Stimulated activated naive CD8-positive, alpha-beta T cell treated with anti-CD3 and anti-CD28 coated beads, Interleukin-15, Interleukin-2, amounts not matched to agents 100 ng/mL and 50 ng/mL, for 24 hours (primary cell): ENCODE measurements around the gene IL18R1.
A peak's percentile ranks its signal among the peaks of the same experiment; 100 is the strongest.
"Not testable (repeated sequence)": the region's sequence is repeated elsewhere in the genome, so short reads cannot be mapped to it uniquely, and the experiment has no call there.

Experiments
- H3K27ac Mint-ChIP-seq: one replicate; pipeline ENCODE4 v1.8.0; 2021; ENCODE audit warnings: mild to moderate bottlenecking, mixed read lengths
- H3K27me3 Mint-ChIP-seq: one replicate; pipeline ENCODE4 v1.8.0; 2021; ENCODE audit warnings: mixed read lengths
- H3K36me3 Mint-ChIP-seq: one replicate; pipeline ENCODE4 v1.8.0; 2021; ENCODE audit warnings: low read depth, mixed read lengths
- H3K4me1 Mint-ChIP-seq: one replicate; pipeline ENCODE4 v1.8.0; 2021; ENCODE audit warnings: low read depth, mixed read lengths
- H3K4me3 Mint-ChIP-seq: one replicate; pipeline ENCODE4 v1.8.0; 2021; ENCODE audit warnings: mild to moderate bottlenecking, mixed read lengths
- H3K9me3 Mint-ChIP-seq: one replicate; pipeline ENCODE4 v1.8.0; 2021; ENCODE audit warnings: mixed read lengths

The IL18R1 gene

GRCh38 chr2:102355526-102356380, at the start of gene IL18R1:
IL18R1 (plus strand) TSS chr2:102355796; CDS start chr2:102362661, 6,865 bp downstream.
- H3K27ac Mint-ChIP-seq = peak within 1 kb of the TSS; percentile 93
- peaks cover 59% of the 10 kb centered on the region for H3K4me1 Mint-ChIP-seq
- H3K27me3 Mint-ChIP-seq = no peaks in the 10 kb centered on the region
- no peaks in the 10 kb centered on the region for H3K9me3 Mint-ChIP-seq
- H3K36me3 Mint-ChIP-seq = peaks cover 27% of the 10 kb centered on the region
- peak within 1 kb of the TSS; percentile 94 for H3K4me3 Mint-ChIP-seq

GRCh38 chr2:102306125-102306524, 49.5 kb upstream of the IL18R1 start:
- Mint-ChIP-seq H3K36me3 (peaks cover 9% of the 10 kb centered on the region), H3K27me3 (peaks cover 3% of the 10 kb centered on the region), H3K27ac (peak overlapping the region; percentile 98), H3K9me3 (peaks cover 4% of the 10 kb centered on the region), H3K4me1 (peaks cover 53% of the 10 kb centered on the region), H3K4me3 (peak overlapping the region; percentile 30)

GRCh38 chr2:102310964-102311640, 44.5 kb upstream of the IL18R1 start, which contains the start of gene IL1RL1:
IL1RL1 (plus strand) TSS chr2:102311563; CDS start chr2:102338265, 26,702 bp downstream.
- no peak within 1 kb of the TSS for H3K27ac Mint-ChIP-seq
- peaks cover 6% of the 10 kb centered on the region for H3K36me3 Mint-ChIP-seq
- H3K4me1 Mint-ChIP-seq = peaks cover 17% of the 10 kb centered on the region
- no peak within 1 kb of the TSS for H3K4me3 Mint-ChIP-seq
- no peaks in the 10 kb centered on the region for H3K27me3 Mint-ChIP-seq
- peaks cover 1% of the 10 kb centered on the region for H3K9me3 Mint-ChIP-seq

GRCh38 chr2:102313025-102313424, 42.6 kb upstream of the IL18R1 start:
- H3K36me3 Mint-ChIP-seq = no peaks in the 10 kb centered on the region
- H3K4me1 Mint-ChIP-seq = peaks cover 10% of the 10 kb centered on the region
- no peak overlapping the region for H3K4me3 Mint-ChIP-seq
- no peak overlapping the region for H3K27ac Mint-ChIP-seq
- H3K27me3 Mint-ChIP-seq = no peaks in the 10 kb centered on the region
- H3K9me3 Mint-ChIP-seq = no peaks in the 10 kb centered on the region

GRCh38 chr2:102313471-102313870, 42.1 kb upstream of the IL18R1 start:
- H3K27ac Mint-ChIP-seq = no peak overlapping the region
- no peaks in the 10 kb centered on the region for H3K27me3 Mint-ChIP-seq
- peaks cover 10% of the 10 kb centered on the region for H3K4me1 Mint-ChIP-seq
- H3K9me3 Mint-ChIP-seq = no peaks in the 10 kb centered on the region
- H3K4me3 Mint-ChIP-seq = no peak overlapping the region
- H3K36me3 Mint-ChIP-seq = no peaks in the 10 kb centered on the region

GRCh38 chr2:102313950-102314349, 41.6 kb upstream of the IL18R1 start:
- Mint-ChIP-seq H3K27me3 (no peaks in the 10 kb centered on the region), H3K36me3 (no peaks in the 10 kb centered on the region), H3K4me3 (no peak overlapping the region), H3K27ac (no peak overlapping the region), H3K4me1 (peaks cover 10% of the 10 kb centered on the region), H3K9me3 (no peaks in the 10 kb centered on the region)

- no peak overlapping the region for H3K4me3 Mint-ChIP-seq
- H3K36me3 Mint-ChIP-seq = no peaks in the 10 kb centered on the region
- H3K27me3 Mint-ChIP-seq = no peaks in the 10 kb centered on the region
- no peak overlapping the region for H3K27ac Mint-ChIP-seq
- no peaks in the 10 kb centered on the region for H3K9me3 Mint-ChIP-seq
- peaks cover 10% of the 10 kb centered on the region for H3K4me1 Mint-ChIP-seq
Observed at GRCh38 chr2:102315921-102316320, 39.7 kb upstream of the IL18R1 start.

GRCh38 chr2:102317715-102318114, 37.9 kb upstream of the IL18R1 start:
- H3K36me3 Mint-ChIP-seq = no peaks in the 10 kb centered on the region
- no peaks in the 10 kb centered on the region for H3K9me3 Mint-ChIP-seq
- H3K27me3 Mint-ChIP-seq = no peaks in the 10 kb centered on the region
- H3K4me1 Mint-ChIP-seq = peaks cover 4% of the 10 kb centered on the region
- H3K4me3 Mint-ChIP-seq = no peak overlapping the region
- no peak overlapping the region for H3K27ac Mint-ChIP-seq

GRCh38 chr2:102318437-102318836, 37.2 kb upstream of the IL18R1 start:
- Mint-ChIP-seq H3K9me3 (no peaks in the 10 kb centered on the region), H3K4me1 (peaks cover under 1% of the 10 kb centered on the region), H3K27ac (no peak overlapping the region), H3K4me3 (no peak overlapping the region), H3K27me3 (no peaks in the 10 kb centered on the region), H3K36me3 (no peaks in the 10 kb centered on the region)

- Mint-ChIP-seq H3K4me3 (no peak overlapping the region), H3K9me3 (no peaks in the 10 kb centered on the region), H3K27ac (no peak overlapping the region), H3K27me3 (no peaks in the 10 kb centered on the region), H3K4me1 (peaks cover 7% of the 10 kb centered on the region), H3K36me3 (no peaks in the 10 kb centered on the region)
Observed at GRCh38 chr2:102321941-102322719, 33.5 kb upstream of the IL18R1 start.

GRCh38 chr2:102324914-102325313, 30.7 kb upstream of the IL18R1 start:
- not testable (repeated sequence) for H3K27ac Mint-ChIP-seq, H3K4me1 Mint-ChIP-seq, H3K36me3 Mint-ChIP-seq, H3K4me3 Mint-ChIP-seq, H3K27me3 Mint-ChIP-seq, H3K9me3 Mint-ChIP-seq

- peaks cover 13% of the 10 kb centered on the region for H3K4me1 Mint-ChIP-seq
- H3K36me3 Mint-ChIP-seq = no peaks in the 10 kb centered on the region
- no peaks in the 10 kb centered on the region for H3K27me3 Mint-ChIP-seq
- no peaks in the 10 kb centered on the region for H3K9me3 Mint-ChIP-seq
- H3K4me3 Mint-ChIP-seq = no peak overlapping the region
- H3K27ac Mint-ChIP-seq = no peak overlapping the region
Observed at GRCh38 chr2:102331311-102331980, 24.1 kb upstream of the IL18R1 start.

GRCh38 chr2:102334486-102334885, 21.1 kb upstream of the IL18R1 start:
- H3K4me1 Mint-ChIP-seq = peaks cover 33% of the 10 kb centered on the region
- no peaks in the 10 kb centered on the region for H3K36me3 Mint-ChIP-seq
- H3K27ac Mint-ChIP-seq = no peak overlapping the region
- no peaks in the 10 kb centered on the region for H3K9me3 Mint-ChIP-seq
- H3K27me3 Mint-ChIP-seq = no peaks in the 10 kb centered on the region
- no peak overlapping the region for H3K4me3 Mint-ChIP-seq

GRCh38 chr2:102335871-102336366, 19.7 kb upstream of the IL18R1 start:
- Mint-ChIP-seq H3K4me3 (no peak overlapping the region), H3K36me3 (no peaks in the 10 kb centered on the region), H3K27me3 (no peaks in the 10 kb centered on the region), H3K9me3 (no peaks in the 10 kb centered on the region), H3K27ac (no peak overlapping the region), H3K4me1 (peaks cover 33% of the 10 kb centered on the region)
